HG03103 (cell line): ENCODE results near the gene NACA.

Experiments
- ATAC-seq: cut with Tn5 transposase; IDR thresholded peaks from one replicate; pipeline ENCODE4 v1.9.1; 2021; ENCODE audit warnings: low read depth; ENCODE audit not compliant: unreplicated experiment

Gene NACA

DNA sequence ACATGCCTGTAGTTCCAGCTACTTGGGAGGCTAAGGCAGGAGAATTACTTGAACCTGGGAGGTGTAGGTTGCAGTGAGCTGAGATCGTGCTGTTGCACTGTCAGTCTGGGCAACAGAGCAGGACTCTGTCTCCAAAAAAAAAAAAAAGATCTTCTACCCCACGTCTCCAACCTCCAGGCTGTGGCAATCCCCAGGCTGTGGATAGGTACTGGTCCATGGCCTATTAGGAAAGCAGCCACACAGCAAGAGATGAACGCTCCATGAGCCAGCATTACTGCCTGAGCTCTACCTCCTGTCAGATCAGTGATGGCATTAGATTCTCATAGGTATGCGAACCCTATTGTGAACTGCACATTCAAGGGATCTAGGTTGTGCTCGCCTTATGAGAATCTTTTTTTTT lies 30.9 kb downstream of the NACA start:
- ATAC-seq: no peak

DNA sequence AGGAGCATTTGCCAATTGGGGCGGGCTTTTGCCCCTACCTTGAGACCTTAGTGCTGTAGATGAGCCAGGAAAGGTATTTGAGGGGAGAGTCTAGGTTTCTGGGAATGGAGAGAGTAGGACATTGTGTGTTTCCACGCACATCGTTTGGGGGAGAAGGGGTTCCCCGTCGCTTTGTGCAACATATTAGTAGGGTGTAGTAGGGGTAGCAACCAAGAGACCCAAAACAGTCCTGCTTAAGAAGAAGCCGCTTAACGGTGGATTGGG lies 36.3 kb downstream of the NACA start:
- no peak for ATAC-seq

DNA sequence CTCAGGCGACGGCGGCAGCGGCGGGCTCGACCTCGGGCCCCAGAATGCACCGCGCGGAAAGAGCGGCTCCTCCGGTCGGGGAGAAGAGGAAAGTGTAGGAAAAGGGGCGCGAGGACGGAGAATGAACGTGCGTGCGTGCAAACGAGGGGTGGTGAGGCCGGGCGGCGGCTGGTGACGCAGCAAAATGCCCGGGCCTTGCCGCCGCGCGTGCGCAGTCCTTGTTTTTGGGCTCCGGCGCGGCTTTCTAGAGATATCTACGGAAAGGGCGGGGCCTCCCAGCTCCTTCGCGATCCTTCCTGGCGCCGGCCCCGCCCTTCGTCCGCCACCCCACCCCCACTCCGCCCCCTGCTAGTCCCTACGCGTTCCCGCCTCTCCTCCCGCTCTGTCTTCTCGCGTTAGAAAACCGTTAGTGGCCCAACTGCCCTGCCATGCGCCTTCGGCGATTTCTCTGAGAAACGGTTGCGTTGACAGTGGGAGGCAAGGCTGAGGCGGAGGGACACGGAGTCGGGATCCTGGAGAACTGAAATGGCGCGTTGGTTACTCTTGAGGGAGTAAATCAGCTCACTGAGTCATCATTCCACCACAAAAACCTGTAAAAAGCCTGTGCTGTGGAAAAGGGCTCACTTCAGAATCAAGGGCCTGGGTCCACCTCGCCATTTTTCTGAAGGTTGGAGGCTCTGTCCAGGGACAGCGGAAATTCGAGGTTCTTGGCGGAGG lies 36.8 kb downstream of the NACA start, which contains the start of gene PTGES3:
TSS of gene PTGES3 (minus strand) at position 156 of the 717 bp plus-strand sequence. CDS start 285 bp downstream, outside the sequence.
- ATAC-seq: peak; percentile 51

GRCh38 chr12:56687223-56688128 lies 37.6 kb downstream of the NACA start:
- ATAC-seq: no peak

DNA sequence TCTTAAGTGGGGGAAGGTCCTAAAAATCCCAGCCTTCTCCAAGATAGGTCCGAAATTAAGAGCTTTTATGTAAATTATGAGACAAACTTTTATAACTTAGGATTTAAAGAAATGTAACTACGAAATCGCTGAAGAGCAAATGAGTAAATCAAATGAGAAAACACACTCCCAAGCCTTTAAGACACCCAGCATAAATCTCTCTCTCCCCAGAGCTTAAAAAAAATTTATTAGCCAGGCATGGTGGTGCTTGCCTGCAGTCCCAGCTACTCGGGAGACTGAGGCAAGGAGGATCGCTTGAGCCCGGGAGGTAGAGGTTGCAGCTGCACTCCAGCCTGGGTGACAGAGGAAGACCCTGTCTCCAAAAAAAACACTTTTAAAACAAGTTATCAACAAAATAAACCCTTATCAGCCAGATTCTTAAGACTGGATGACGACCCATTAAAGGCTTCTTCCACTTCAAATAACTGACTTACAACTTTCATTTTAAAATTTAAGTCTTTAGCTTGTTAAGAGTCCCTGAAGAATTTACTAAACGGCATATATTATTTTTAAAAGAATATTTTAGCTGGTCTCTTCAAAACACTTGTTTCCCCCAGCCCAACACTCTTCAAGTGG lies 40.2 kb downstream of the NACA start:
- no peak for ATAC-seq

DNA sequence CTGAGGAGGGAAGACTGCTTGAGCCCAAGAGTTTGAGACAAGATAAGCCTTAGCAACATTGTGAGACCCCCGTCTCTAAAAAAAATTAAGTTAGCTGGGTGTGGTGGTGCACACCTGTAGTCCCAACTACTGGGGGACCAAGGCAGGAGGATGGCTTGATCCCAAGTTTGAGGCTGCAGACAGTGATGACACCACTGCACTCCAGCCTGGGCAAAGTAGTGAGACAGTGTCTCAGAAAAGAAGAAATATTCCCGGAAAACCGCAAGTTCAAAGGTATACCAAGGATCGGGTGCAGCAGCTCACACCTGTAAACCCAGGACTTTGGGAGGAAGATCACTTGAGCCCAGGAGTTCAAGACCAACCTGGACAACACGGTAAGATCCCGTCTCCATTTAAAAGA lies 42.8 kb downstream of the NACA start:
- ATAC-seq: no peak

DNA sequence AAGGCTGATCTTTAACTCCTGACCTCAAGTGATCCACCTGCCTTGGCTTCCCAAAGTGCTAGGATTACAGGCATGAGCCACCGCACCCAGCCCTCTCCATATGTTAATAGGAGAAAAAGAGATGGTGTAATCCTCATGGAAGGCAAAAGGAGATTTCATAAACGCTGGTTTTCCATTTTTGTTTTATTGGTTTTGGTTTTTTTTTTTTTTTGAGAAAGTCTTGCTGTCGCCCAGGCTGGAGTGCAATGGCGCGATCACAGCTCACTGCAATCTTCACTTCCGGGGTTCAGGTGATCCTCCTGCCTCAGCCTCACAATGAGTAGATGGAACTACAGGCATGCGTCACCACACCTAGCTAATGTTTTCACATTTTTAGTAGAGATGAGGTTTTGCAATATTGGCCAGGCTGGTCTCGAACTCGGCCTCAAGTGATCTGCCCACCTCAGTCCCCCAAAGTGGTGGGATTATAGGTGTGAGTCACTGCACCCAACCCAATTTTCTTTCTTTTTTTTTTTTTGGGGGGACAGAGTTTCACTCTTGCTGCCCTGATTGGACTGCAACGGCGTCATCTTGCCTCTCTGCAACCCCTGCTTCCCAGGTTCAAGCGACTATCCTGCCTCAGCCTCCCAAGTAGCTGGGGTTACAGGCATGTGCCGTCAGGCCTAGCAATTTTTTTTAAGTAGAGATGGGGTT lies 45.1 kb downstream of the NACA start:
- no peak for ATAC-seq

GRCh38 chr12:56678852-56679251 lies 46.2 kb downstream of the NACA start:
- no peak for ATAC-seq

GRCh38 chr12:56677680-56678079 lies 47.4 kb downstream of the NACA start:
- no peak for ATAC-seq

- ATAC-seq: no peak
These were observed 48.1 kb downstream of the NACA start for GRCh38 chr12:56676851-56677580.

DNA sequence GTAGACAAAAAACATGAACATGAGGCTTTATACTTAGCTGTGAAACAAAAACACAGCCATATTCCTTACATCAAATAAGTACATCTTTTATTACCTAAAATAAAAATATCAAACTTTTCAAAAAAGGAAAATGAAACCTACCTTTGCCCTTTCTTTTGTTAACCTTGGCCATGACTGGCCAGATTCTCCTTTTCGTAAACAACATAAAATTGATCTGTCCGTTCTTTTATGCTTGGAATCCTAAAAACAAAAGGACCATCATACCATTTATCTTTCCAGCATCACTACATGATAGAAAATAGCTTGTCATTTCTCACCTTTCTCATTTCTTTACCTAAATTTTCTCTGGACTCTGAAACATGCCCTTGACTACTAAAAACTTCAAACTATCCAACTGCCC lies 53.5 kb downstream of the NACA start:
- ATAC-seq: no peak

- no peak for ATAC-seq
These were observed 54.3 kb downstream of the NACA start for GRCh38 chr12:56670836-56671235.

DNA sequence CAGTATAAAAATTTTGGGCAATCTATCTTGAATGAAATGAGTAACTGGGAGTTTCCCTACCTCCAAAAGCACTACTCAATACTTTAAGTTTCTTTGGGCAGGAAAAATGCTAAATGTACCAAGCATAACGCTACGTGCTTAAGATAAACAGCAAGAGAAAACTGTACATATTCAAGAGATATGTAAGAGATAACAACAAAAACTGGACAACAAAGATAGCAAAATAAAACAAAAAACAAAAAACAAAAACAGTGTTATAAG lies 57.0 kb downstream of the NACA start:
- ATAC-seq: no peak
